ENCODE results near the gene RHBDD2. TPM values are rescaled to one million over a fixed set of nuclear protein-coding genes. Genes with fewer than 3 reads are reported as not detected.

Gene RHBDD2
- total and polyA plus RNA-seq, 10 donors = 30.5 to 69.2 (median 47.0) TPM

DNA sequence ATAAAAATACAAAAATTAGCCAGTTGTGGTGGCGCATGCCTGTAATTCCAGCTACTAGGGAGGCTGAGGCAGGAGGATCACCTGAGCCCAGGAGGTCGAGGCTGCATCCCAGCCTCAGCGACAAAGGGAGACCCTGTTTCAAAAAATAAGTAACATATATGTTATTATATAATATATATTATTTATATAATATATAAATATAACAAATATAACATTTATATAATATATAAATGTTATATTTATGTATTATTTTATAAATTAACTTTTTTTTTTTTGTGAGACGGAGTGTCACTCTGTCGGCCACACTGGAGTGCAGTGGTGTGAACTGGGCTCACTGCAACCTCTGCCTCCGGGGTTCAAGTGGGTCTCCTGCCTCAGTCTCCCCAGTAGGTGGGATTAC is 34.6 kb downstream of the RHBDD2 start:
- WGBS, 5 donors = 95 to 99% (median 95%) methylated on average over 6 of the region's 6 CpGs
- TF ChIP-seq POLR2A (IDR thresholded peaks at IDR 0.05) (no peak), POLR2AphosphoS5 (IDR thresholded peaks at IDR 0.05) (no peak), CTCF (IDR thresholded peaks at IDR 0.05 in 8 of 11, conservative IDR thresholded peaks at IDR 0.05 in 3 of 11) (no peak)
- intact Hi-C loops (cut with DNase I; ENCODE audit: low total_unique reads) = no loop called here
- Histone ChIP-seq H3K9me3 (no peaks in the 10 kb centered on the region), H3K4me3 (peak overlapping the region in 3 of 8 donors; percentile 74 to 99 (median 91)), H3K27me3 (replicated peaks in 1 of 7) (no peaks in the 10 kb centered on the region), H3K27ac (no peak overlapping the region), H3K36me3 (peaks cover 0 to 3% (median 0%) of the 10 kb centered on the region in 6 donors), H3K4me1 (peaks cover 14 to 43% (median 32%) of the 10 kb centered on the region in 6 donors)
- DNase-seq = no peak

DNA sequence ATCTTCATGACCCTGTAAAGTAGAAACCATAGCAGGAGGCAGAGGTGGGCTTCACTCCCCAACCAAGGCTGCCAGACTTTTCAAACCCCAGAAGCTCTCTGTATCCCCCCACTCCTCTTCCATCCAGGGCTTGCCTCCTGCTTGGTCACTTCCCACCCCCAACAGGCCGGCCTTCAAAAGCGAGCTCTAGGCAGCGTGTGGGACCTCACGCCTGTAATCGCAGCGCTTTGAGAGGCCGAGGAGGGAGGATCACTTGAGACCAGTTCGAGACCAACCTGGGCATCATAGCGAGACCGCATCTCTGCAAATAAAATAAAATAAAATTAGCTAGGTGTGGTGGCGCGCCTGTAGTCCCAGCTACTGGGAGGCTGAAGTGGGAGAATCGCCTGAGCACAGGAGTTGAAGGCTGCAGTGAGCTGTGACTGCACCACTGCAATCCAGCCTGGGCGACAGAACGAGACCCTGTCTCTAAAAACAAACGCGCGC is 35.4 kb downstream of the RHBDD2 start:
- no peaks in the 10 kb centered on the region for H3K9me3 ChIP-seq
- TF ChIP-seq CTCF (IDR thresholded peaks at IDR 0.05 in 8 of 11, conservative IDR thresholded peaks at IDR 0.05 in 3 of 11) (no peak), POLR2AphosphoS5 (IDR thresholded peaks at IDR 0.05) (no peak), POLR2A (IDR thresholded peaks at IDR 0.05) (no peak)
- peak overlapping the region; percentile 74 to 99 (median 86) for H3K4me3 ChIP-seq
- intact Hi-C loops (cut with DNase I; ENCODE audit: low total_unique reads) = no loop called here
- peaks cover 0 to 4% (median 0%) of the 10 kb centered on the region in 6 donors for H3K36me3 ChIP-seq
- no peaks in the 10 kb centered on the region for H3K27me3 ChIP-seq (replicated peaks in 1 of 7)
- WGBS, 5 donors = 32 to 47% (median 39%) methylated on average over 18 of the region's 18 CpGs
- DNase-seq = peak; percentile 79
- H3K4me1 ChIP-seq = peaks cover 14 to 51% (median 39%) of the 10 kb centered on the region in 6 donors
- H3K27ac ChIP-seq = peak overlapping the region; percentile 85 to 98 (median 93)

DNA sequence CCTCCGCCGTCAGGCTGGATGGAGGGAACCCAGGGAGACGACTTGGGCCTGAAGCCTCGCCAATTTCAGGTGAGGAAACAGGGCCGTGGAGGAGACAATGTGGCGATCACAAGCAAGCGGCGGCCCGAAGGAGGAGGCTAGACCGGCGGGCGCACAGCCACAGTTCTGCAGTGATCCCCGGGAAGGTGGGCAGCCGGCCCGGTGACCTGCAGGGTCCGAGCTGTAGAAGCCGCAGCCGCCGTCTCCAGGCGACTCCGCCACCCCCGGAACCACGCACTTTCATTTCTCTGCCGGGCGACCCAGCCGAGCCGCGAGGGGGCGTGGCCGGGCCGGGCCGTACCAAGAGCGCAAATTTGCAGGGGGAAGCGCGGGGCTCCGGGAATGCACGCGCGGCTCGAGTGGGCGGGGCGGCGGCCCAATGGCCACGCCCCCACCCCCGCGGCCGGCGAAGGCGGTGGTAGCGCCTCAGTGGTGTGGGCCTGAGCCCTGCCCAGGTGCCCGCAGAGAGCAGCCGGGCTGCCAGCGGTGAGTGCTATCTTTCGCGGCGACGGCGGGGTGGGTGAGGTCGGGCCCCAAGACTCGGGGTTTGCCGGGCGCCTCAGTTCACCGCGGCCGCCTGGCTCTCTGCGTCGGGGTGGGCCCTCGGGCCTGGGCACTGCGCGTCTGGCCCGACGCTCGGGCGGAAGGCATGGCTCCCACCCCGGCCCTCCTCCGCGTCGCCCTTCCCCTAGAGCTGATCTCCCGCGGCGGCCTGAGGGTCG is 36.0 kb downstream of the RHBDD2 start, which contains the start of gene POR:
POR (plus strand) TSS at position 501 of the 761 bp plus-strand sequence. CDS start 38,847 bp downstream, outside the sequence.
- H3K27ac ChIP-seq = peak within 1 kb of the TSS; percentile 85 to 98 (median 93)
- intact Hi-C loops (cut with DNase I; ENCODE audit: low total_unique reads) = no loop called here
- H3K4me1 ChIP-seq = peaks cover 14 to 57% (median 41%) of the 10 kb centered on the region in 6 donors
- WGBS, 5 donors = 0 to 2% (median 0%) methylated on average over 21 to 82 of the region's 82 CpGs
- TF ChIP-seq POLR2A (IDR thresholded peaks at IDR 0.05) (peak; percentile 96 to 99 (median 98)), POLR2AphosphoS5 (IDR thresholded peaks at IDR 0.05) (peak; percentile 100), CTCF (IDR thresholded peaks at IDR 0.05 in 8 of 11, conservative IDR thresholded peaks at IDR 0.05 in 3 of 11) (peak in 6 of 11 experiments; percentile 13 to 49 (median 36))
- no peaks in the 10 kb centered on the region for H3K27me3 ChIP-seq (replicated peaks in 1 of 7)
- no peaks in the 10 kb centered on the region for H3K9me3 ChIP-seq
- peak within 1 kb of the TSS; percentile 74 to 99 (median 86) for H3K4me3 ChIP-seq
- DNase-seq = peak; percentile 99
- H3K36me3 ChIP-seq = peaks cover 0 to 4% (median 0%) of the 10 kb centered on the region in 6 donors

Measured in spleen (tissue), 11 donors.